ENCODE data around the gene TBC1D14.

The TBC1D14 gene

DNA sequence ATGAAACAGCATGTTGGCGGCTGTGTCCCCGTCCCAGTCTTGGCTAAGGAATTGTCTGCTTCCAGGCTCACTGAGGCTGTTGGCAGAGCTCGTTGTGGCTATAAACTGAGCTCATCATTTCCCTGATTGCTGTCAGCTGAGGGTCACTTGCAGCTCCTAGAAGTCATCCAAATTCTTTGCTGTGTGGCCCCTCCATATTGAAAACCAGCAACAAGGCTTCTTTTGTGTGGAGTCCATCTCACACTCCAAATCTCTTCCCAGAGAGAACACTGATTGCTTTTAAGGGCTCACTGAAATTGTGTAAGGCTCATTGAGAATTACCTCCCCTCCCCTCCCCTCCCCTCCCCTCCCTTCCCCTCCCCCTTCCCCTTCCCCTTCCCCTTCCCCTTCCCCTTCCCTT is 23.3 kb downstream of the TBC1D14 start:
- DNase-seq = no peak

DNA sequence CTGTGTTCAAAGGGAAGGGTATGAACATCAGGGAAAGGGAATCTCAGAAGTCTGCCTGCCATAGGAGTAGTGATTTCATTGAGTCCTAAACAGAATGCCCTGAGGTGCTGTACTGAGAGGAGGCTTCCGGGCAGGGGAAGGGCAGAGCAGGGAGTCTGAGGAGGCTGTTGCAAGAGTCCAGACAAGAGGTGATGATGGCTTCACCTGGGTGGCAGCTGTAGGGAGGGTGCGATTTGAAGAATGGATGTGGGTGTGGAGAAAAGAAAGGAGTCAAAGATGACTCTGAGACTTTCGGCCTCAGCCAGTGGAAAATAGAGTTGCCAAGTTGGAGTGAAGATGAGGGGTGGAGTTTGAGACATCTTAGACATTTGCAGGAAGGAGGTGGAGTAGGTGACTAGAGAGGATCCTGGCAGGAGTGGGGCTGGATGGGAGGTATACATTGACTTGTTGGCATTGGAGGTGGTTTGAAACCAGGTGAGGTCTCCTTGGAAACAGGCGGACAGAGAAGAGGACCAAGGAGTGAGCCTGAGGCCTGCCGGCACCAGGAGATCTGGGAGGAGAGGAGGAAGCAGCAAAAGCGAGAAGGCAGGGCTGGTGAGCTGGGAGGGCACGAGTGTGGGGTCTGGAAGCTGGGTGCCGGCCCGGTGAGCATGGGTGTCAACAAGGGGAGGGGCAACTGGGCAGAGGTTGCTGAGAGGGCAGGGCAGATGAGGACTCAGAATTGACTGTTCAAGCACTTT is 24.2 kb downstream of the TBC1D14 start:
- DNase-seq = no peak

DNA sequence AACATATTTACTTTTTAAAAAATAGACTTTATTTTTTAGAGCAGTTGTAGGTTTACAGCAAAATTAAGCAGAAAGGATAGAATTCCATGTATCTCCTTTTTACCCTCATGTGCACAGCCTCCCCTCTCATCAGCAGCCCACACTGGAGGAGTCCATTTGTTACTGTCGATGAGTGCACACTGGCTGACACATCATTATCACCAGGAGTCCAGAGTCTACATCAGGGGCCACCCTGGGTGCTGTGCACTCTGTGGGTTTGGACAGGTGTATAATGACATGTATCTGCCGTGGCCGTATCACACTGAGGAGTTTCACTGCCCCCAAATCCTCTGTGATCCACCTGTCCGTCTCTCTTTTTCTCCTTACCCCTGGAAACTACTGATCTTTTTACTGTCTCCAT is 26.3 kb downstream of the TBC1D14 start:
- DNase-seq = no peak

DNA sequence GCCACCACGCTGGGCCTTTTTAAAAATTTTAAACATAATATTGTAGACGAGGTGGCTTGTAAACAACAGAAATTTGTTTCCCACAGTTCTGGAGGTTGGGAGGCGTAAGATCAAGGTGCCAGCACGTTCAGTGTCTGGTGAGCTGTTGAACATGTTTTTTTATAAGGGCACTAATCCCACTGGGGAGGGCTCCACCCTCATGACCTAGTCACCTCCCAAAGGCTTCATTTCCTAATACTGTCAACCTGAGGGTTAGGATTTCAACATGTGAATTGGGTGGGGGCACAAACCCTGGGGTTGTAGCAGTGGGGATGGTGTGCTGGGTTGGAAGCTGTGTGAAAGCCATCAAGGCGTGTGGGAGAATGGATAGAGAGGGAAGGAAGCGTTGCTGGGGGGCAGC is 27.6 kb downstream of the TBC1D14 start:
- no peak for DNase-seq

DNA sequence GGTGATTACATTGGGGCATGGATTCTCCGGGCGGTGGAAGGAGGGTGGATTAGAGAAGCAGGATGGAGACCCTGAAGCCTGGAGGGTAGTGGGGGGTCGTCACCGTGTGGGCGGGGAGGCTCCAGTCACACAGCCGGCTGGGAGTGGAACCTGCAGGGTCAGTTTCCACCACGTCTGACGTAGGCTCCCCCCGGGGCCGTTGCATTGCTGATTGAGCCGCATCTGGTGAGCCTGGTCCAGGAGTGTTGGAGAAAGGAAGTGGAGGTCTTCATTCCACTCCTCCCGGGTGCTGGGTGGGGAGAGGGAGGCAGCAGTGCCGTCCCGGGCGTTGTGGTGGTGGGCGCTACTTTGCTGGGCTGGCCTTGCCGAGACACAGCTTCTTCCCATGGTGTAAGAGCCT is 28.1 kb downstream of the TBC1D14 start:
- no peak for DNase-seq

DNA sequence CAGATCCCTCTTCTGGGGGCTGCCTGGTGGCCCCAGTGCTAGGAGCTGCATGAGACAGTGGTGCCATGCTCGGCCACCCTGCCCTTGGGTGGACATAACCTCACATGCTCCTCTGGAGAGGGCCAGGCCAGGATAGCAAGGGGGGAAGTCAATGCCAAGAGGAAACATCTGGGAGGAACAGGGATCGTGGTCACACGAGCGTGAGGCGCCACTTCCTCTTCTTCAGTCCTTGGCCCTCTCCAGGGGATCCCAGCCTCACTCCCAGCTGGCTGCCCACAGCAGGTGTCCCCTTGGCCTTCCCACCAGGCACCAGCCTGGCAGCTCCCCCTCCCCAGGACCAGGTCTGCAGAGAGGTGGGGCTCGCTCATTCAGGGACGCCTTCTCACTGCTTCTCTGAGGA is 28.6 kb downstream of the TBC1D14 start:
- no peak for DNase-seq

DNA sequence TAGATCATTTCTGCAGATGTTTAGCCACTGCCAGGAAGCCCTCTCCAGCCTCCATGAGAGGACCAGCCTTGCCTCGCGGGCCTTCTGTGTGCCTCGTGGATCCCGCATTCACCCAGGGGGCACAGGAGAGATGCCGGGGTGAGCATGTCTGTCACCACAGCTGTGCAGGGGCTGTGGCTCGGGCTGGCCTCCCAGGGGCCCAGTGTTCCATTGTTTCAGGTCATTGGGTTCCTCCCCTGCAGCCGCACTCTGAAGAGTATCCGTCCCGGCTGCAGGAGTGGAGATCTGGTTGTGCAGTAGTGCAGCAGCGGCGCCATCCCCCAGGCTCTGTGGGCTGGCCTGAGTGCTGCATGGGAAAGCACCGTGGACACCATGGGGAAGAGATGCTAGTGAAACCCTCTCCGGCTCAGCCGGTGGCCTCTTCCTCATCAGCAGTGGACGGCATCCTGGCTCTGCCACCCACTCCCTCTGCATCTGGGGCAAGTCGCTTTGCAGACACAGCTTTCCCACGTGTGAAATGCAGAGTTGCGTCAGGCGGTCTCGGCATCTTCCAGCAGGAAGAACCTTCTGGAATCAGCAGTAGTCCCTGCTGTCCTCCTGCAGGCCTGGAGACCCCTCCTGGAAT is 29.1 kb downstream of the TBC1D14 start:
- DNase-seq = no peak

DNA sequence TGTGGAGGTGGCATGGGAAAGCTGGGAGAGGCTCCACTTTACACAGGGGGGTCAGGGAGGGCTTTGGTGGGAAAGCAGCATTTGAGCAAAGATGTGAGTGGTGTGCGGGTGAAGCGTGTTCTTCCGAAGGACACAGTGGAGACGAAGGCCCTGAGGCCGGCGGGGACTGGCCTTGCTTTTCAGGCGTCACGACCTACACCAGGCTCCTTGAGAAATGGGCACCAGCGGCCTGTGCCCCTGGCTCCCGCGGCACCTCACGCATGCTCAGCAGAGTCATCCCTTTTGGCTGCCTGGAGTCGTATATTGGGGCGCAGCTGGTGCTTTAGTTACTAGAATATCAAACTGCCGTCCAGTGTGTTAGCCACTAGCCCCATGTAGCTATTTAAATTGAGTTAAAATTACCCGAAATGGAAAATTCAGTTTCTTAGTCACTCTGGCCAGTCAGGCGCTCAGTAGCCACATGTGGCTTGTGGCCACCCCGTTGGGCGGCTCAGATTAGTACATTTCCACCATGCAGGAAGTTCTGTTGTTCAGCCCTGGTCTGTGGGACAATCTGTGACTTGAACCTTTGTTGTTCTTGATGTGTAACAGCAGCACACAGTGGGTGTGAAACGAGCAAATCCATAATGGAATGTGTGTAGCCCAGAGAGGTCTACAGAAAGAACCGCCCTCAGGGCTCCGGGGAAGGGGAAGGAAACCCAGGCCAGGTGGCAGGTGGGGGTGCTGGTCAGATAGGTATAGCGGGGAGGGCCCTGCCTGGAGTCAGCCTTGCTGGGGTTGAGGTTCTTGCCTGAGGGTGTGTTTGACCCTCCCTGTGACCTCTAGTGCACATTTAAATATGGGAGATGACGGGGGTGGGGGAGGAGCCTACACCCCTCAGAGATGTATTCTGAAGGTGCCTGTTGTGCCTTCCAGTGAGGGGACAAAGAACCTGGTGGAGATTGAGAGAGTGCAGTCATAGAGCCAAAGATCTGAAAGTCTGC is 30.4 kb downstream of the TBC1D14 start:
- DNase-seq = no peak

DNA sequence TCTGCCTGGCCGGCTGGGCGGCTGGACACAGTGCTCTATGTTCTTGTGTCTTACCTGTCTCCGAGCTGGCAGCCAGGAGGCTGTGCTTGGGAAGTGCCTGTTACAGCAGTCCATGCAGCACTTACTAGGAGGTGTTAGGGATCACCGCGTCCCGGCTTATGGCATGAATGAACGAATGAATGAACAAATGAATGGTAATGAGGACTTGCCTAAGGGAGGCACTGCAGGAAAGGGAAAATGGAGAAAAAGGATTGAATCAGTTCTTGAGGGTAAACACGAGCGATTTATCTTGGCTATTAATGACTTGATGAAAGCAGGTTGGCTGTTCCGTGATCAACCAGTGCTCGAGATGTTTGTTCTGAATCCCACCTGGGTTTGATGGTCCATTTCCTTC is 31.1 kb downstream of the TBC1D14 start:
- DNase-seq = no peak

DNA sequence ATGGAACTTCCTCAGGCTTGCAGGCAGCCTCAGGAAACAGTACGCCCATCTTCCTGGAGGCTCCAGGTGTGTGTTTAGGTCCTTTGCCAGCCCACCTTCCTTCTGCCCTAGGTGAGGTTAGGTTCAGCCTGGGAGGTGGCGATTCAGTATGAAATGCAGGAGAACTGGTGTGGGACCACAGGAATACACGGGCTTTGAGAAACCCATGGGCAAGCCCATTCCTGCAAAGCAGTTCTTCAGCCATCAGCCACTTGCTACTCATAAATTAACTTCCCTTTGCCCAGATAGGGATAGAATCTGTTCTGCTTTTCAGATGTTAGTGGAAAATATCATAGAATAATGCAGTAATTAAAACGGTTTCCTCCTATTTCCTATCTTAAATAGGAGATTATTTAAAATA is 32.2 kb downstream of the TBC1D14 start:
- no peak for DNase-seq

DNA sequence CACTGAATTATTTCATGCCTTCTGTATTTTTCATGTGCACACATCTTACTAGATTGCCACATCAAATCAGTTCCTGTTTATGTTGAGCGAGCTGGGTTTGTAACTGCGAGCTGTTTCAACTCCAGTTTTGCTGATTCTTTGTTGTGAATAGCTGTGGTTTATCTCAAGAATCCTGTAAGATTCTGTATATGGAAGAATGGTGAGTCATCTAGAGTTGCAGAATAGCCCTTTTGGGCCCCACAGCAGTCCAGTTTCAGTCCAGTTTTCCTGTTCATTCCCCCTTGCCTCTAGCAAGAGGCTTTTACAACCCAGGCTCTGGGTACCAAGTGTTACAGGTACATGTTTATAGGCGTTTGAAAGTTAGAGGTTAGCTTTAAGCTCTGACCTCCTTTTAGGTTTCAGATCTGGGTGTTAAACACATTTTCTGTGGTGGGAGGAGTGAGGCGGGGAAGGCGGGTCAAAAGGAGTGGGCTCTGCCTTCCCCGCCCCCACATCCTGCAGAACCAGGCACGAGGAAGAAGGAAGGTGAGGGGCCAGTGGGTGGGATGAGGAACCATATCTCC is 32.7 kb downstream of the TBC1D14 start:
- DNase-seq = no peak

DNA sequence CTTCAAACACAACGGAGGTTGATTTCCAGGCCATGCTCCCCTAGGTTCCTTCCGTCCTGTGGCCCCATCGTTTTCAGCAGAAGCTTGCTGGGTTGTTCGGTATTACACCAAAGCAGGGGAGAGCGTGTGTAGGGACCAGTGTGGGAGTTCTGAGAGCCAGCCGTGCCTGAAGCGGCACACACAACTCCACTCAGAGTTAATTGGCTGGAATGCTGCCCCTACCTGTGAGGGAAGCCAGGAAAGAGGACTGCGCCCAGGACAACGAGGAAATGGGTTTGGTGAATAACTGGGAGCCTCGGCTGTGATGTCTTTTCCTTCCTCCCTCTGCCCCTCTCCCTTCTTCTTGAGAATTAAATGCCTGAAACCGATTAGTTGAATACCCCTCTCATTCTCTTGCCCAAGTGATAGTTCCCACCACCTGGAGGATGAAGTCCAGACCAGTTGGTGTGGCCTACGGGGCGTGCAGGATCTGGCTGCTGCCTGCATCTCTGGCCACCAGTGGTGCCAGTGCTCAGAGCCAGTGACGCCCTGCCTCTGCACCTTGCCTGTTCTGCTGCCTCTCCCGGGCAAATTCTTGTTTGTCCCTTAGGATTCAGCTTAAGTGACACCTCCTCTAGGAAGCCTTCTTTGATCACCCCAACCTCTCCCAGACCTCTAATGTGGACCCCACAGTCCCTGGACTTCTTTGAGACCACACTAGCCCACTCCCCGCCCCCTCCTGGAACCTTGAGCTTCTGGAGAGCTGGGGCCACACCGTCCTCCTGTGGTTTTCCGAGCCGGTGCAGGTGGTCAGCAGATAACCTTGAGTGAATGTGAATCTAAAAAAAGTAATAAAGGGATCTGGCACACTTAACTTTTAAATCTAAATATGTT is 33.6 kb downstream of the TBC1D14 start:
- DNase-seq = no peak

DNA sequence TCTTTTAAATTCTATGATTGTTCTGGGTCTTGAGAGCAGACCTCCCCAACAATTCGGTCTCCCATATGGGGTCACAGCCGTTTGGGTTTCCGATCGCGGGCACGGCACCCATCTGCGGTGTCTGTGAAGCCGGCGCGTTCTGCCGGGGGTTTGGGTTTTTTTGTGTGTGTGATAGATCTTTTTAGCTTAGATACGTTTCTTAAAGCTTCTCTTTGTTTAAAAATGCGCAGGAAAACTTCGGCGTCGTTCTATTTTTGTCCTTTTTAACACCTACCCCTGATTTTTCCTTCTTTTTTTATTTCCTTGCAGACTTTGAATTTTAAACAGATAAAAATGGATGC is 34.2 kb downstream of the TBC1D14 start:
- DNase-seq = no peak

DNA sequence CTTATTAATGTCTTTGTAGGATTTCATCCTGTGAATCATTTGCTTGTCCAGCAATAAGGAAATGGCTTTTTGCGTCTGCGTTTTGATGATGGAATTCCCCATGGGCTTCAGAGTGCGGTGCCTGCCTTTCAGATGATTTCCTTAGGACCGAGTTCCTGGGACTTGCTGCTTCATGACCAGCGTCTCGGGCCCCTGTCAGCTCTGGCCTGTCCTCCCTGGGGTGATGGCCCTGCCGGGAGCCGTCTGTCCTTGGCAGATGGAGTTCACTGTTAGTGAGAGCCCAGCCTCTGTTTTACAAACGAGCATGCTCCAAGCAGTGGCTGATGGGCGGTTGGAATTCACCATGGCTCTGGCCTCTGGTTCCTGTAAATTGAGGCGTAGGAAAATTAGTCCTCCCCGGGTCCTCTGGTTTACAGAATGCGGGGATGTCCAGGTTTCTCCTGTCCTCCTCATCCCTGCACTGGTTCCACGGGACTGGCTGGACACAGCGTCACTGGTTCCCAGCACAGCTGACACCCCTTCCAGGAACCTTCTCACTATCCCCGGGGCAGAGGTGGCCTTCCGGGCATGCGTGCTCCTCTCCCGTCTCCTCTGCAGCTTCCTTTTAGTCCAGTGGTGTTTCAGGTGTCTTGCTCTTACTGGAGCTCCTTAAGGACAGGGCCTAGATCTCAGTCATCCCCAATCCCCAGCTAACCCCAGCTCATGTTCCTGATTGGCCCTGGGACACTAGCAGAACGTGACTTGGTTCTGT is 34.9 kb downstream of the TBC1D14 start:
- no peak for DNase-seq

DNA sequence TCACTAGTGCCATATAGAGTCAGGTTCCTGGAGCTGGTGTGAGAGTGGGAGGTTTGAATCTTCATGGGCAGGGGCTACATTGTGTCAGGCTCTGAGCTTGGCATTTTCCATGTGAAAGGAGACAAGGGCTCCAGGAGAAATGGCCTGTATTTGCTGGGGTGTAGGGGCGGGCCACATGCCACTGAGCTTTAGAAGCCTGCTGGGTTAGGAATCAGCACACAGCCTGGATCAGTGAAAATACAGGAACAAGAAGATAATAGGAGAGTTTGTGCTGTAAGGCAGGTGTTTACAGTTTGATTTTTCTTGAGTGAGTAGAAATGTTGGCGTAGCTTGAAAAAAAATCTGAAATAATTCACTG is 35.4 kb downstream of the TBC1D14 start:
- no peak for DNase-seq

DNA sequence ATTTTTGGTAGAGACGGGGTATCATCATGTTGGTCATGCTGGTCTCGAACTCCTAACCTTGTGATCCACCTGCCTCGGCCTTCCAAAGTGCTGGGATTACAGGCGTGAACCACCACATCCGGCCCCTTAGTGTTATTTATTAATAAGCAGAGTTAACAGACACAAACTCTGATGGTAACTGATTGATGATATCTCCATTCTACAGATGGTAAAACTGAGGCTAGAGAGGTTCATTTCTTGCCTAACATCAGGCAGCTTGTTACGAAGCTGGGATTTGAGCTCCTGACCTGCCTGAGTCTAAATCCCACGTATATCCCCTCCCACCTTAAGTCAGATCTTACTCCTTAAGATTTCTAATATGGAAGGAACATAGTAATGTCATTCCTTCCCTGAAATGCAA is 36.9 kb downstream of the TBC1D14 start:
- DNase-seq = no peak

DNA sequence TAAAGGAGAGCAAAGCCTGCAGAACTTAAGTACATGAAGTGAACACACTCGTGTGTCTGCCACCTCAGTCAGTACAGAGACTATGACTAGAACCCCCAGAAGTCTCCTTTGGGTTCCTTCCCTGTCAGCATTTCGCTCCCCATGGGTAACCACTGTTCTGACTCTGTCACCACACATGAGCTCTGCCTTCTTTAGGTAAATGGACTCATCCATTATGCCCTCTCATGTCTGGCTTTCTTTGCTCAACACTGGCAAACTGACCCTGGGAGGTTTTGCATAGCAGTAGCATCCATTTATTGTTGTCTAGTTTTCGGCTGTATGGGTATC is 38.5 kb downstream of the TBC1D14 start:
- DNase-seq = no peak

DNA sequence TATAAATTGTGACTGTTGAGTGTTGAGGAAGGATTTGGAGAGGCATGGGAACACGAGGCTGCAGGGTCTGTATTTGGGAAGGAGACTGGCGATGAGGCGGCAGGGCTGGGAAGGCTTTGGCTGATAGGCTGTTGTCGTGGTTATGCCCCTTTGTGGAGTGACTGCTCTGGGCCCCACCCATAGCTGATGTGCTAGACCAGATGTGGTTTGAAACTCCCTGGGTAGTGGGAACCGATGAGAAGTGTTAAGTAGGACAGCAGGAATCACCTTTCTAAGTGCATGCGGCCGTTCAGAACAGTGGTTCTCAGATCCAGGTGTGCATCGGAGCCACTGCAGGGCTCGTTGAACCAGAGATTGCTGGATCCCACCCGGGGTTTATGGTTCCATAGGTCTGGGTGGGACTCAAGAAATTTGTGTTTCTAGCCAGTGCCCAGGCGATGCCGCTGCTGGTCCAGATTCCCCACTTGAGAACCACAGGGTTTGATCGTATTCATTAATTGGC is 42.3 kb downstream of the TBC1D14 start:
- DNase-seq = no peak

DNA sequence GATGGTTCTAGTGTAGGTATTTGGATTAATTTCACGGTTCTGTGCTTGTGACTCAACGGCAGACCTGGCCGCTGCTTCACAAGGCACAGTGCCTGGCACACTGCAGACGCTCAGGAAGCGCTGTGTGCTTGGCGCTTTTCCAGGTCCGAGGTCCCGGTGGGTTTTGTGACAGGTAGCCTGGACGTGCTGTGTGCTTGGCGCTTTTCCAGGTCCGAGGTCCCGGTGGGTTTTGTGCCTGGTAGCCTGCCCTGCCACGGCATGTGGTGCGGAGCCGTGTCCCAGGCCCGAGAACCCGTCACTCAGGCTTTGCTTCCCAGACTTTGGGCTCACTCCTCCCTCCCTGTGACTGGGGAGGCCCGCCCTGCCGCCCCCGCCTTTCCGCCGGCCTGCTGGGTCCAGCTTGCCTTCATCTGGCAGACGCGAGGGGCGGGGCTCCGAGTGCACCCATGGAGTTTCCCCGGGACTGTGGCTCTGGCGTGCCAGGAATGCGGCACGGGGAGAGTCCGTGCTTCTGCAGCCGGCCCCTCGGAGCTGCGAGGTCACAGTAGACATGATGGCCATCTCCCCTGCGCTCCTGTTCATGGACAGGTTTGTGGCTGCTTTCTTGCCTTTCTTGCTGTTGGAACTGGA is 44.2 kb downstream of the TBC1D14 start:
- DNase-seq = no peak

DNA sequence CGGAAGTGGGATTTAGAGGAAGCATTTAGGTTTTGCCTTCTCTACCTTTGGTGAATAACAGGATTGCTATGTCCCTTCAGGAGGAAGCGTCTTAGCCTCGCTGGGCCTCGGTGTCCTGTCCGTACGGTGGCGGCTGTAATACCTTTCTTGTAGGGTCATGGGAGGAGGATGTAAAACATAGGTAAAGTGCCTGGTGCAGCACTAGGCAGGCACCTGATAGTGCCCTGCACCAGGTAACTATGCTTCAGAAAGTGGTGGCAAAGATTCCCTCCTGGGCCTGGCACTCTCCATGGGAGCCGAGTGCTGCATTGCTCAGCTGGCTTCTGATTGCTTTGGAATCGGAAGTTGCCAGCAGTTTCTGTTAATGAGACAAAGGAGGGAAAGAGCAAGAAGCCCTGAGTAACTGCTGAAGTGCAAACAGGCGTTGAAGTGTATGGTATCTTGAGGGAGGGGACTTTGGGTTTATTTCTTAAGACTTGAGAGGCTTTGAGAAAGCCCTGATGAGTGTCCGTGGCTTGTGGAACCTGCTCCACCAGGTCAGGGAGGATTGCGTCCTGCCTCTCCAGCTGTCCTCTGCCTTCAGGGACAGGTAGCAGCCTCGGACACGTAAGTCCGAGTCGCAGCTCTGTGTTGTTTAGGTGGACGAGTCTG is 45.8 kb downstream of the TBC1D14 start:
- DNase-seq = no peak

DNA sequence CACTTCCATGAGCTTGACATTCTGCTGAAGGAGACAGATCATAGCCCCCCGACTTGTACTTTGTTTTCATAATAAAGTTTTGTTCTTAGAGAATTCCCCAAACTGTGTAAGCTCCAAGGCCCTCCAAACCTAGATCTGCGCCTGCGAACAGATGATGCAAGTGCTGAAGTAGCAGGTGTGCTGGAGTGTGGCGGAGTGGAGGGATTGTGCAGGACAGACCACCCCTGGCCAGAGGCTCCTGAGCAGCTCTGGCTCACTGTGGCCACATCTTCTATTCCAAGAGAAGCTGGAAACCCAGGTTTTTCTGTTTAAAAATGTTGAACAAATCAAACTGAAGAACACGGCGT is 46.4 kb downstream of the TBC1D14 start:
- DNase-seq = no peak

Data from NCI-H187 treated with DMSO at 0.1 percent for 48 hours (cell line).